GM12874 (cell line): ENCODE data around the gene ANKRD33B.

ENCODE experiments used
- TF ChIP-seq, protein P1 (sequence below): IDR thresholded peaks from 2 replicates; pipeline ENCODE4 v1.5.1; 2011; ENCODE audit warnings: low read depth, mild to moderate bottlenecking, control low read depth, low read length, moderate library complexity; ENCODE audit not compliant: insufficient read depth

The ANKRD33B gene

DNA sequence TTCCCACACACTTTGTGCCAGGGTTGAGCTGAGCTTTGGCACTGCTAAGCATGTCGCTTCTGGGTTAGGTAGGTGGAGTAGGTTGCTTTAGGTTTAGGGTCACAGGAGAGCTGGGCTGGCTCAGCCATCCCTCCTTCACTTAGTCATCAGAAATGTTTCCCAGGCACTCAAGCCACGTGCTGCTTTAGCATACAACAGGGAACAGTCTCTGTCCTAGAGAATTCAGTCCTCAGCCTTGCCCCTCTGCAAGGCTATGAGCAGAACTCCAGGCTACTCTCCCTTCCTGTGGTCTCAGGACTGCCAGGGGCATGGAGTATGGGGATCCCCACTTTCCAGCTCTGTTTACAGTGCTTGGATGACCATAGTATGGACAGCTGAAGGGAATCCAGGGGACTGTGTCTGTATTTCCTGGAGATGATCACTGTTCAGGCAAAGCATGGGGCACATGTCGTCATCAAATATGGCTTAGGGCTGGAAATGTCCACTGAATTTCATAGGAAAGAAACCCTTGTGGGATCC, 7.5 kb upstream of the ANKRD33B start:
- TF ChIP-seq, protein P1, sequence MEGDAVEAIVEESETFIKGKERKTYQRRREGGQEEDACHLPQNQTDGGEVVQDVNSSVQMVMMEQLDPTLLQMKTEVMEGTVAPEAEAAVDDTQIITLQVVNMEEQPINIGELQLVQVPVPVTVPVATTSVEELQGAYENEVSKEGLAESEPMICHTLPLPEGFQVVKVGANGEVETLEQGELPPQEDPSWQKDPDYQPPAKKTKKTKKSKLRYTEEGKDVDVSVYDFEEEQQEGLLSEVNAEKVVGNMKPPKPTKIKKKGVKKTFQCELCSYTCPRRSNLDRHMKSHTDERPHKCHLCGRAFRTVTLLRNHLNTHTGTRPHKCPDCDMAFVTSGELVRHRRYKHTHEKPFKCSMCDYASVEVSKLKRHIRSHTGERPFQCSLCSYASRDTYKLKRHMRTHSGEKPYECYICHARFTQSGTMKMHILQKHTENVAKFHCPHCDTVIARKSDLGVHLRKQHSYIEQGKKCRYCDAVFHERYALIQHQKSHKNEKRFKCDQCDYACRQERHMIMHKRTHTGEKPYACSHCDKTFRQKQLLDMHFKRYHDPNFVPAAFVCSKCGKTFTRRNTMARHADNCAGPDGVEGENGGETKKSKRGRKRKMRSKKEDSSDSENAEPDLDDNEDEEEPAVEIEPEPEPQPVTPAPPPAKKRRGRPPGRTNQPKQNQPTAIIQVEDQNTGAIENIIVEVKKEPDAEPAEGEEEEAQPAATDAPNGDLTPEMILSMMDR = no peak

DNA sequence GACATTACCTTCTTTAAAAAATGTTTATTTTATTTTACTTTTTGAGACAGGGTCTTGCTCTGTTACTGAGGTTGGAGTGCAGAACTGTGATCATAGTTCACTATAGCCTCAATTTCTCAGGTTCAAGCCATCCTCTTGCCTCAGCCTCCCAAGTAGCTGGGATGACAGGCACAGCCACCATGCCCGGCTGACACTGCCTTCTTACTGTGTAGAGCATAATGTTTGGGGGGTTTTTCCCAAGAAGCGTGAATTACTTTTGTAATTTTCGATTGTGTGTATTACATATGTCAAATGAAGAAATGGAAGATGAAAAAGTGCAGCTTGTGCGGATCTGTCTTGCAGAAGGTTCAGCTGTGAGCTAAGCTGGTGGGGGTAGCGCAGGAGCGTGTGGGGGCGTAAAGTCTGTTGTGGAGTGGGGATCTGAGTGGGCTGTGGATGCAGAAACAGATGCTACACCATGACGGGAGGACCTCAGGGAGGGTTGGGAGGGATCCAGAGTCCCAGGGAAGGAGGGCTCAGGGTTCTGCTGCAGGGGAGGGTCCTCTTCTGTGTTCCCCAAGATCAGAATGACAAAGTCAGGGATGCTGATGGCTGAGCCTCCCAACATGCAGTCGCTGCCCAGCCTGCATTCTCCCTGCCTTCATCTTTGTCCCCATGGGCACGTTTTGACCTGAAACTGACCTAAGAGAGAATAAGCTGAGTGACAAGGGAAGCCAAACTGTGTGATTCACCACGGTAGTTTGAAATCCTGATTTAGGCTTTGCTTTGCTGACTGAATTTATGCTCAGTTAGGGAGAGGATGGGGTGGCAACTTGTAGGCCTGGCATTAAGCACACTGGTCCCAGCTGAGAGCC, 6.8 kb upstream of the ANKRD33B start:
- TF ChIP-seq, protein P1 = no peak

DNA sequence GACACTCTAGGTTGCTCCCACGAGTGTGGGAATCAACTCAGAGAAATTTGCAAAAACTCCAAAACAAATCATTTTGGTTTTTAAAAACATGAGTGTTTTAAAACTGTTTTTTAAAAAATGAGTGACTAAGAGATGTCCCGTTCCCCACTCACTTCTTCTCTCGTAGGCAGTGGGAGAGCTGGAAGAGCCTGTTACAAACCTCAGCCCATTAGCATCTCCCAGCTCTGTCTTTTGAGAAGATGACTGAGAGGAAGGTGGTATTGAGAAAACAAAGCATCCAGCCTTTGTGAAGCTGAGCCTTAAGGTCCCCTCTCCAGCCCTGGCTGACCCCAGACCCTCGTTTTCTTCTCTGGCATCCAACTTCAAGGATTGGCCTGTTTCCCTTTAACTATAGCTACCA, 4.7 kb upstream of the ANKRD33B start:
- TF ChIP-seq, protein P1 = no peak

DNA sequence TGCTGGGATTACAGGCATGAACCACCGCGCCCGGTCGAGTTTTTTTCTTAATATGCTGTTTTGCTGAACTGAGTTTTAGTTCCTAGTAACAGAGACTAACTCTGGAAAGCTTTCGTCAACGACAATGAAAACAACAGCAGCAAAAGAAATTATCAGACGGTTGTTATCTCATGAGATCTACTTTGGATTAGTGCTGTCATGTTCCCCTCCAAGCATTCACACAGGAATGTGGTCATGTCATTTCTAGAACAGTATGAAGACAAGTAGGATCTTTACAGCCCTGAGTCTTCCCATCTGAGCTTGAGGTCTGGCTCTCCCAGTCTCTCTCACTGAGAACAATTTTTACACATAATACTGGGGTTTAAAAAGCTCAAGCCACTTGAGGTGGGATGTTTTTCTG, 4.0 kb upstream of the ANKRD33B start:
- TF ChIP-seq, protein P1 = no peak

DNA sequence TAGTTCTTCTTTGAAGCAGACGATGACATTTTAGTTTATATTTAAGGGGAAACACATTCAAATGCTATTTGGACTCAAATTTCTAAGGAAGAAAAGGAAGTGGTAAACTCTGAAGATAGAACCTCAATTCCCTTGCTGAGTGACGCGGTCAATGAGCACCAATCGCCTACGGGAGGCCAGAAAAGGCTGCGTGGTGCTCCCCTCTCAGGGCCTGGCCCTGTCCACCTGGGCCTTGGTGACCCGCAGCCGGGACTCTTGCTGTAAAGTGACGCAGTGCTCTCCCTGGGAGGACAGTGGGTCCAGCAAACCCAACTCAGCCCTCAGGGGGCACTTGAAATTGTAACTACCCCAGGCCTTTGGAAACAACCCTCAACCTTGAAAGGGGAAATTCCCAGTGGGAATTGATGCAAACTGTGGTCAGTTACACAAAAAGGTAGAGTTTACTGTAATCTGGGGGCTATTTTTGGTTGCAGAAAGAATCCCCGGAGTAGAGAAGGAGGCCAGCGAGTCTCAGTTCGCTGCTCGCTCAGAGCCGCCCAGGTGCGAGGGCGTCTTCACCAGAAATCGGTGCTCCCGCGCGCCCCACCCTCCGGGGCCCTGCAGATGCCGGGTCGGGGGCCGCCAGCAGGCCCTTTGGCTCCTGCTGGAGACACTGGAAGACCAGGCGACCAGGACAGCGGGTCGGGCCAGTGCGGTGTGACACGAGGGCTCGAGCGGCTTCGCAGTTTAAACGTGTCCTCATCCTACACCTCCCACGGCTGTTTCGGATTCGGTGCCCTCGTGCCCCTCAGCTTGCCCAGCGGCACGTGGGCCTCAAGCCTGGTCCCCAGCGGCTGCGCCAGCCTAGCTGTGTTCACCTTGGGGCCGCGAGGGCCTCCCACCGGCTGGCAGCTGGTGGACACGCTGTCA, 1.4 kb upstream of the ANKRD33B start:
- TF ChIP-seq, protein P1 = no peak

DNA sequence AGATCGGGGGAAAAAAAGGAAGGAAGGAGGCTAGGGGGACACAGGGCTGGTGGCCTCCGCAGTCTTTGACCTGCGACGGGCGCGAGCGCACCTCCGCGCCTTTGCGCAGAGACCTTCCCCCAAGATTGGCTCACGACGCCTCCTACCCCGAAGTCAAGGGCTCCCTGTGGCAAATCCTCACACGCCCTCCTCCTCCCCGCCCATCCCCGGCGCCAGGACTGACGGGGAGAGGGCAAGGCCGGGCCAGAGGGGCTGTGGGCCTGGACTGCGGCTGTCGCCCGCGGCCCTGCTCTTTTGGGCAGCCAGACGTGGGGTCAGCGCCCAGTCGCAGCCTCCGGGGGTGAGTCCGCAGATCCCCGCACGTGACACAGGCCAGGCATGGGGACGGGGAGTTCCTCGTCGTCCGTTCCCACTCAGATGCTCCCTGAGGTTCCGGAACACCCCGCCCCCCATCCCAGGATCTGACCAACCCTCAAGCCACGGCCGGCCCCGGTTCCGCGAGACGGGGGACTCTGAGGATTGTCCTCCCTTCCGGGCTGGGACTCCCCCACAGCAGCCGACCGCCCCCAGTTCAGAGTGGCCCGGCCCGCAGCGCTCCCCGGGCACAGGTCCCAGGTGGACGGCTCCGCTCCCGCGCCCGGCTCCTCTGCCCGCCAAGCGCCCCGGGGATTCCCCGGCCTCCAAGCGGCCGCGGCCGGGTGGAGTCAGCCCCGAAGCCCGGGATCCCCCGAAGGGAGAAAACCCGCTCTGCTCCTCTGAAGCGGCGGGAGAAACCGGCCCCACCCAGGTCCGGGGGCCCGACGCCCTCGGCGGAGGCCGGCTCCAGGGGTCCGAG, 543 bp upstream of the ANKRD33B start:
- TF ChIP-seq, protein P1 = no peak
